HG02763 (cell line): ENCODE measurements around the gene SHC4.
"Not testable (repeated sequence)": the region's sequence is repeated elsewhere in the genome, so short reads cannot be mapped to it uniquely, and the experiment has no call there.

Experiments
- ATAC-seq: cut with Tn5 transposase; IDR thresholded peaks from one replicate; pipeline ENCODE4 v1.9.1; 2021; ENCODE audit warnings: mild to moderate bottlenecking, moderate library complexity; ENCODE audit not compliant: unreplicated experiment

SHC4 gene

DNA sequence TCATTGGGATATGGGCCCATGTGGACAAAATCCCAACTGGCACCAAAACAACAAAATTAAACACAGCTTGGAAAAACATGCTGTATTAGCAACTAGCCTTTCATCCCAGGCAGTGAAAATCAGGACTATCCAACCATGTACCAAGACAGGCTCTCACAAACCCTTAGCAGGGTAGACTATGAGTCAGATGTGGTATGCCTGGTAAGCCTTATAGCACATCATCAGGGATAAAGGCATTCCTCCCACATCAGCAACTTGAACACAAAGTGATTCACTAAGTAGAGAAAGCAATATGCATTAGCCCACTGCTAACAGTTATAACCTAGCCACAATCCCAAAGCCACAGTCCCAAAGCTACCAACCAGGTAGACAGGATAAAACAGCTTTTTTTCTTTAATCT, 160.9 kb downstream of the SHC4 start:
- ATAC-seq: no peak

DNA sequence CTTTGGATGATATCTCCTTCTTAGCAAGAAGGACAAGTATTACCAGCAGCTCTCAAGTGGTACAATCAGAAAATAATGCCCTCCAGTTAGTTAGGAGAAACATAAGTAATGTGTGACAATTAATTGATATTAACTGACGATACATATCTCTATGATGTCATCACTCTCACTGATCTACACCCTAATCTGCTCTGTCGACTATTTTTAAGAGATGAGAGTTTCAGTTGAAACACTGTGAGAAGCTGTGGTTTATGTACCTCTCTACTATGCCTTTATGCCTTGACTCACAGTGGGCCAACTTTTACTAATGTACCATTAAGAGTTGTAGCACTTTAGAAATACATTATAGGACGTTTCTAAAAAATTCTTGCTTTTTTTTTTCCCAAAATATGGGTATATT, 161.5 kb downstream of the SHC4 start:
- ATAC-seq: no peak

DNA sequence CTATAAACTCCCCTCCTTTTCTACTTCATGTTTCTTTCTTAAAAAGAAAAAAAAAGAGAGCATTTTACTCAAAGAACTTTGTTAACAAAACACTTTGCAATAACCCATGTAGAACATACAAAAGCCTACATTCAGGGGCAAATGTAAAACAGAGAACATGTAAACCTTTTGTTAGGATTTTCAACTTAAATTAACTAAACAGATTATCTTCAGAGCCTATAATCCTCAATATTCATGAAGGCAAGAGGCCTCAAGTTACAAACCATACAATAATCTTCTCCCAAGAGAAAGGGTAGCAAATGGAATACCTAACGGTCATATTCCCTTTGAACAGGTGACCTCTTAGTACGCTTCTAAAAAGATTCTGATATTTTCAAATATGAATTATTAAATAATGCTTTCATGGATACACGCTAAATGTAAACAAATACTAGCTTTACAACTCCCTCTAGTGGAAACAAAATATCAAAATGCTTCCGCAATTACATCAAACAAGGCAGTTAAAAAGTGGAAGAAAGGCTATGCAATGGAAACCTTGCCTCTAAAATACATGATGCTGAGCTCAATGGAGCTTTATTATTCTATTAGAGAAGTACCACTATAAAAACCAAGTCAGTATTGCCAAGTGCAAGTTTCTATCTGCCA, 162.8 kb downstream of the SHC4 start:
- no peak for ATAC-seq

DNA sequence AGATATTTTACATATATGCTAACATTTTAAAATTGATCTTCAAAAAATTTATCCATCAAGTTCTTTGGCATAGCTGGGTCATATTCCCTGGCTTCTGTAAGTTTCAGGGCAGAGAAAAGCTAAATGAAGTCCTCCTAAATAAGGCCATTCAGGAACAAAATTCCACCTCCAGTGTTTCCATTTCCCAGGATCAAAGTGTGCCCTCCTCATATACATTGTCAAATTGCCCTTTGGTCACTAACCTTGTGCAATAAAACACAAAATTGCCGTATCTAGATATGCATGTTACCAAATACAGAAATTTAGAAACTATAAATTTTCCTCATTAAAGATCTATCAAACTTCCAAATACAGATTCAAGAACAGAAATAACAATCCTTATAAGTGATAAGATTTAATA, 163.5 kb downstream of the SHC4 start:
- ATAC-seq: no peak

DNA sequence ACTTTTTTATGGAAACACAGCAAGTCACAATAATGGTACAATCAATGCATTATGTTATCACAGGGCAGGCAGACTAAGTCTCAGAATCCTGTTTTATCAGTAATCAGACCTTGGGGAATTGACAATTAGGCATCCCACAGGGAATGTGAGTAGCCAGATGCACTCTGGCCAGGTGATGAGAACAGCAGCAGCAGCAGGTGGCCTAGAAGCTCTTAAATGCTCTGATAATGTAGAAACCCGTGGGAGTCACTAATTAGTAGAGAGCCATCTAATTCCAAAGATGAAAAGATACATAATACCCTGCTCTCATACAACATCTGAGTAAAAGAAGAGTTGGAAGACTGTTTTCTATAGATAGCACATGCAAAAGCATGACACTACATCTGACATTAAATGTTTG, 165.4 kb downstream of the SHC4 start:
- ATAC-seq: no peak

DNA sequence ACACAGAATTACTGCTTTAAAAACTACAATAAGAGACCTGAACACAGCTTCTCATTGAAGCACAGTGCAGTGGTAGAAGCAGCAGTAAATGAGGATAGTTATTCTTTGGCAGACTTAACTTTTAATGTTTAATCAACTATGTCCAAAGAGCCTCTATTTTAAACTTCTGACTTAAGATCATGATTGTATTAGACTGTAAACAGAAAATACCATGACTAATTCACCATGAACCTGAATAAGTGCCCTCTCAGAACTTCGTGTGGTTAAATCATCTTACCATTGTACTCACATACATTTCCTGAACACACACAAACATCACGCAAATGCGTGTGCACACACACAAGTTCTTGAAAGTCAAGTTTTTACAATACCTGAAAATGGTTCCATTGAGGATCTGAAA, 166.8 kb downstream of the SHC4 start:
- ATAC-seq: no peak

DNA sequence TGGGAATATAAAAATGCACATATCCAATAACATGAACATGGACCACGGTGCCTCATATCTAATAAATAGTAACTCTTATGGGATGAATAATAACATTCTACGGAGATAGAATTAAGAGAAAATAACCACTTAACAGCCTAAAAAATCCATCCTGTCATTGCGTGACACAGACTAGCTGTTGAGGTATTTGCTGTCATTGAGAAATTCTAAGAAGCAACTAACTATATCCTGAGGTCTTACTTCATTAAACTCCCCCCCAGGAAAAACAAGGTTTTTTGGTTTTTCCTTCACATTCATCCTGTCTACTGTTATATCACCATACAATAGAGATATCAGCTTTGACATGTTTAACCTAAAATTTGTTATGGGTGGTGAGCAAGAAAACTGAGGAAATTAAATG, 167.2 kb downstream of the SHC4 start:
- no peak for ATAC-seq

DNA sequence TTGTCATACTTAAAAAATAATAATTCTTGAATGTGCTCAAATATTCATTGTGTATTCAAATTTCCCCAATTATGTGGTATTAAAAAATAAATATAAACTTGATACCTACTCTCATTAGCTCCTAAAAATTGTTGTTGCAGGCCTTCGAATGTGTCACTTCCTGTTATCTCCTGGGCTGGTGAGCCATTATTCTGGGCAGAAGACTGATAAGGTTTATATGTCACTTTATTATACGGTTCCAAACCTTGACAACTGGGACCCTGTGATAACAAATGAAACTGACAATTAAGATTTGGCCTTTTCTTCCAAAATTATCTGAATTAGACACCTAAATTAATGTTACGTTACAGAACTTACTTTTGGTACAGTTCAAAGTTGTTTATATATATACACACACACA, 167.8 kb downstream of the SHC4 start:
- no peak for ATAC-seq

DNA sequence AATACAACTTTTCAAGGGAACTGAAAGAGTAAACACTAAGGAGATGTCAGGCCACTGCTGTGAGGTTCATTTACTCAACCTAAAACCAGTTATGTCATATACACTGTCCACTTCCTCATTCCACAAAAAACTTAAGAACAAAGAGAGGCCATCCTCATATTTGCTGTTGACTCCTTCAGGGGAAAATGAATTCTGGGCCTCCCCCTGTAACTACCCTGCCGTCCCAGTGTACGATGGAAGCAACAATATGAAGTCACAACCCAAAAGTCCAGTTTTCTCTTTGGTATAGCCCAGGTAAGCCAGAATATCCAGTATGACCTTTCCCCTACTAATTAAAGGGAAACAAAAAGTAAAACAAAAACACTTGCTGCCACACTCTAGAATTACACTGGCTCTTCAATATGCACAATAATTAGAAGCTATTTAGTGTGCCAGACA, 169.0 kb downstream of the SHC4 start:
- ATAC-seq: peak; percentile 89

DNA sequence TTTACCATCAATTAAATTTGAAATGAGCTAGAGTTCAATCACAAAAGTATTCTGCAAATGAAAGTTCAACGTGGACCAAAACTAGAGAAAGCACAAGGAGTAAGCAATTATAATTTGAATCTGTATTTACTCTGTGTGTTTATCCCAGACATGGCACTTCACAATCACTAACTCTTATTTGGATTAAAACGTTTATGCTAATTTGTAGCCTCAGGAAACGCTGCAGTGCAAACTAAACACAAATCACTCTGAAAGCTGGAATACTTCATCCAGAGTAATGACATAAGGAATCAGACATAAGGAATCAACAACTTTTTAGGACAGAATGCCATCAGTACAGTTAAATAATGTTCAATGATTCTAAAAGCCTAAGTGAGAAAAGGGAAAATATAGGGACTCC, 171.3 kb downstream of the SHC4 start:
- ATAC-seq: no peak

DNA sequence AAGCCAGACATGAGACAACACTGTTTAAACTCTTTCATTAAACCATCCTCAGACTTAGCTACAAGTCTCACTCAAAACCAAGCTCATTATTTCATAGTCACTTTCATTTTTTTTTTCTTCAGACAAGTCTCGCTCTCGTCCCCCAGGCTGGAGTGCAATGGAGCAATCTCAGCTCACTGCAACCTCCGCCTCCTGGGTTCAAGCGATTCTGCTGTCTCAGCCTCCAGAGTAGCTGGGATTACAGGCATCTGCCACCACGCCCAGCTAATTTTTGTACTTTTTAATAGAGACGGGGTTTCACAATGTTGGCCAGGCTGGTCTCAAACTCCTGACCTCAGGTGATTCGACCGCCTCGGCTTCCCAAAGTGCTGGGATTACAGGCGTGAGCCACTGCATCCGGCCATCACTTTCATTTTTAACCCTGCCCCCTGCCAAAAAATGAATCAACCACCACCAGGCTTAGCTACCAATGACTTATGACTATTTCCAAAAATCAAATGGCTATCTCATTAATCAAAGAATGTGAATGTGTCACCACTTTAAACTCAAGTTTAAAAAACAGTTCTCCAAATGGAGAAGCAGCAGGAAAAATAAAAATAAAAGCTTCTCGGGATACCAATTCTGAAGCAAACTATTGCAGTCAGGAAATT, 173.1 kb downstream of the SHC4 start:
- not testable (repeated sequence) for ATAC-seq

DNA sequence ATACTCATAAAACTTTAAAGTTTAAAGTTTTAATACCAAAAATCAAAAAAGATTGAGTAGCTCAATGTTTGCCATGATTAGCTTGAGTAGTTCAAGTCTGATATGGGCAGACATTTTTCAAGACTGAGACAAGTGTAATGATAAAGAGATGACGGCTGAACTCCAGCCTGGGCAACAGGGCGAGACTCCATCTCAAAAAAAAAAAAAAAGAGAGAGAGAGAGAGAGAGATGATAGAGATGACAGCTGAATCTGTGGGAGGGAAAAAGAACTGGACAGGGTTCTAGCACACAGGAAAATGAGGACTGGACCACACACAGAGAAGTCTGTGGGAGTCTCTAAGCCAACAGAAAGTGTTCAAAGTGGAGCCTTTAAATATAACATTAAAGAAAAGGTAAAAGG, 178.0 kb downstream of the SHC4 start:
- ATAC-seq: no peak

DNA sequence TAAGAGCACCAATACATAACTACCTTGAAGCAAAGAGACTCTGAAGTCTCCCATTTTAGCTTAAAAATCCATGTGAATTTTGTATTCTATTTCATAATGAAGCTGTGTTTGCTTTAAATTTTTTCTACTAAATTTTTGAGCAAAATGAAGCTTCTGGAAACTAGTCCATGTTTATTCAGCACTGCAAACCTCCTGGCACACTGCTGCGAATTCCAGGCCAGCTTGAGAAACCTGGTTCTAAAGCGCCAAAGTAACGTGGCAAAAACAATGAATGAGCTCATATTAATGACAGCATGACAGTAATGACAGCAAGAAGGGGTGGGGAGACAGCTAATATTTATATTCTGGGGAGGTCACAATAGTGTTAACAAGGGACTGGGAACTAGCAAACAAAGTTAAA, 178.5 kb downstream of the SHC4 start:
- ATAC-seq: no peak

DNA sequence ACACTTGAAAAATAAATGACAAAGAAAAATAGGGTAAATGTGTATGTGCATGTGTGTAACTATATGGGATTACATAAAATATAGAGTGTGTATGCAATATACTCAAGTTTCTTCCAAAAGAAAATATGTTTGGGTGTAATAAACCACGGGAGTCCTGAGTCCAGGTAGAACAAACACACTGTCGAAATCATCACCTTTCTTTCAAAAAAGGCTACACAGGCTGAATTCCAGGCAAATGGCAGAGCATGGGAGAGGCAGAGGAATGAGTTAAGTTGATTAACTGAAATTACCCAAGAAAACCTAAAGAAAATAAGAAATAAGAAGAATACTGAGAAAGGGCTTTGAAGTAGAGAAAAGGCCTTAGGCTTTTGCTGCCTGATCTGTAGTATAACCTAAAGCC, 179.0 kb downstream of the SHC4 start:
- ATAC-seq: no peak

DNA sequence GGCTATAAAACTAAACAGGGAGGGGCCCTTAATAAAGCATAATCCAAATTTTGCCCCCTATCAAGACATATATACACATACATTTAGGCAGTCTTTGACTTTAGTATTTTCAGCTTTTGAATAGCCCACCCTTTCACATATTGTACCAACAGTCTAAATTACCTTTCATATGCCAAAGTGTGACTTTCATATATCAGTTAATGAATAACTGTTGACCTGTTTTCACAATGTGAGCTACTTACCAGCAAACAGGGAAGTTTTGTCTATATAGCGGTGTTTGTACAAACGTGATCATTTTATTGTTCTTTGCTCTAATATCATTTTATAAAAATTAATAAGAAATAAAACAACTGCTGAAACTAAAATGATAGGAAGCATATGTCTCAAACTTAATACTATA, 180.8 kb downstream of the SHC4 start:
- ATAC-seq: no peak

DNA sequence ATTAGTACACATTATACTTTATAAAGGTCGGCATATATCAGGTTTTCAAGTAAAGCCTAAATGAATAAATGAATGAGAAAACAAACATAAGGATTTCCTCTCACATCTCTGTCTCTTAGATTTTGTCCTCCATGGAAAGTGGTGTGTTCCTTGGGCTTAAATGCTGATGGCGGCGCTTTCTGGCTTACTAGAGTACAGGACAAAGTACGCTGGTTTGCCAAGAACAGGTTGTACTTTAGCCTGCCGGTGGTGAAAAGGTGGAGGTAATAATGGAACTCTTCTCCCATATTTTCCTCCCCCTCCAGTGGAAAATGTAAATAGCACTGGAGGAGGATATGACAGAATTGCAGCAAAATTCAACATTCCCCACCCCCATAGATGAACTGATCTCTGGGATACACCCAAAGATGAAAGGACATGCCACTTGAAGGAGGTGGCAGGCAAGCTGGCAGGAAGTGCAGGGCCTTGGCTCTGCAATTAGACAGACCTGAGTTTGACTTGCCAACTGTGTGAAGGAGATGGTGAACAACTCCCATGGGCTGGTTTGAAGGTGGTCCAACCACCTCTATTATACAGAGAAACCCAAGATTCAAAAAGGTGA, 182.1 kb downstream of the SHC4 start:
- no peak for ATAC-seq

DNA sequence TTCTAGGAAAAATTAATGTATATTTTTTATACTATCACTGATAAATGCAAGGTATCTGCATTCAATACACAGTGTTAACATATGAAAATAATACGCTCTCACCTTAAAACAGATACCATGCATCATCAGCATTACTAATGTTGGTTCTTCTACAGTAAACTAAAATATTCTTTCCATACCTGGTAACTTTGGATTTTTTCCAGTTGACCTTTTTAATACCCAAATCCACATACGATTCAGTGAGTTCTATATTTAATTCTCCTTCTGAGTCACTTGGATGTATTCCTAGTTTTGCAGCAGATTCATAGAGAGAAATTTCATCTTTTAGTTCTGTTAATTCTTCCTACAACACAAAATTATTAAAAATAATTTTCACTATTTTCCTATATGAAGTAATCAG, 182.7 kb downstream of the SHC4 start:
- ATAC-seq: no peak

DNA sequence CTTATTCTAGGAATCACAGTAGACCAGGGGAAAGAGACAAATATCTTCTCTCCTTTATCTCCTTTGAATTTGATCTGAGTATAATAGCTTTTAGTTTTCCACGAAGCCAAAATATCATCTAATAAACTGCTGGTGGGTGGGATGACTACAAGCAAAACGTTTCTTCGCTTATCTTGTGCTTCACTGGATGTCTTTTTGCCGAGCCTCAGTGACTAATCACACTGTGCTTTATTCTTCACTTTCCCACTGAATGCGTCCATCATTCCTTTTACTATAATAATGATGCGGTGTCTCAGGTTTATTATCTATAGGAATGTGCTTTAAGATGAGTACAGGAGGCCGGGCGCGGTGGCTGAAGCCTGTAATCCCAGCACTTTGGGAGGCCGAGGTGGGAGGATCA, 185.4 kb downstream of the SHC4 start:
- ATAC-seq: no peak

DNA sequence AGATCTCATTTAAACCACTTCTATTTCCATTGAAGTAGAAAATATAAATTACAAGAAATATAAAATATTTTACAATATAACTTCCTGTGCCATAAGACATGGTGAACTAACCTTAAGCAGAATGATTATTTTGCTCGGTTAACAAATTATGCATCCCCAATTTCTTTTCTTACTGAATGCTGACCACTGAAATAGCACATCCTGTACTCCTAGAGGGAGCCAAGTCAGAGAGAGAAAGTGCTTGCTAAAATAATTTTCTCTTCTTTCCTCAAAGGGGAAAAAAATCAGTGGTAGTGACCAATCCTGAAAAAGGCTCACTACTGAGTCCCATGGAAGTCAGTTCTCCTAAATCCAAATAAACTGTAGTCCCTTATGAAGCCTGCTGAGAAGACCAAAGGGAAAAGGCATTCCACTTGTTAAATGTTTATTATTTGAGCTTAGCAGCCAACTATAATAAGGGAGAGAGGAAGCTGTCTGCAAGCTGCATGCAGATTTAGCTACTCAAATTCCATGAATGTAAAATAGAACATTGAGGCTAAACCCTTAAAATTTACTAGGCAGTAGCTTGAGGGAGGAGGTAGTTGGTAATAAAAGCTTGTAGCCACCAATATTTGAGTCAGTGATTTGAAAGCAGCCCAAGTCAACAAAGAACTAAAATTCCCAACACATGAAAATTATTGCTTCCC, 185.9 kb downstream of the SHC4 start:
- ATAC-seq: no peak

DNA sequence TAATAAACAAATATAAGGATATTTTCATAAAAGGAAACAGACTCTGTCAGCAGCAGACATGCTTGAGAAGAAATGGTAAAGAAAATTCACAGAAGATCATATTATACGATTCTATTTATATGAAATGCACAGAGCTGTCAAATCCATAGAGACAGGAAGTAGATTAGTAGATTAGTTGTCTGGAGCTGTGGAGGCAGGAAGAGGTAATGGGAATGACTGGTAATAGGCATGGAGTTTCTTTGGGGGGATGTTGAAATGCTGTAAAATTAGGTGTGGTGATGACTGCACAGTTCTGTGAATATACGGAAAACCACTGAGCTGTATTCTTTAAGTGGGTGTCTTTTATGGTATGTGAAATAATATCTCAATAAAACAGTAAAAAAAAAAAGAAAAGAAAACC, 188.2 kb downstream of the SHC4 start:
- ATAC-seq: no peak

DNA sequence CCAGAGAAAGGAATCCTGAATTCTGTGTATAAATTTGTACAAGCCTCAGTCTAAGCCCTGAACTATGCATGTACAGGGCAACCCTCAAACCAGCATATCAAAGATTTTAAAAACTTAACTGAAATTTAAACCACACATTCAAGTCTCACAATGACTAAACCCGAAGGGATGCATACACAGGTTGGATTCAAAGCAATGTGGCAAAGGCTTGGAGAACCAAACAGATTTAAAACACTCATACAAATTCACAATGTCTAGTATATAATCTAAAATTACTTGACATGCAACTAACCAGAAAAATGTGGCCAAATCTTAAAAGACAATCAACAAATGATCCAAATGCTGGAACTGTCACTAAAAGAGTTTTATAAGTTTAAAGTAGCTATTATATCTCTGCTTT, 189.2 kb downstream of the SHC4 start:
- no peak for ATAC-seq
